Chondrocyte (in vitro differentiated cells): ENCODE results near the gene ZBTB39. TPM values are rescaled to one million over a fixed set of nuclear protein-coding genes. Genes with fewer than 3 reads are reported as not detected.

Experiments used
- DNase-seq: peaks from one replicate; pipeline ENCODE4 v3.0.0; 2021; ENCODE audit warnings: mixed read lengths, low spot score
- H3K27ac Mint-ChIP-seq: one replicate; pipeline ENCODE4 v1.8.0; 2021; ENCODE audit warnings: mild to moderate bottlenecking, moderate library complexity, mixed read lengths; ENCODE audit not compliant: unreplicated experiment
- H3K27me3 Mint-ChIP-seq: 2 replicates; pipeline ENCODE4 v1.8.0; 2021; ENCODE audit warnings: low read depth, mixed read lengths
- H3K36me3 Mint-ChIP-seq: 2 replicates; pipeline ENCODE4 v1.8.0; 2021; ENCODE audit warnings: low read depth, mixed read lengths
- H3K4me1 Mint-ChIP-seq: 2 replicates; pipeline ENCODE4 v1.8.0; 2021; ENCODE audit warnings: low read depth, mild to moderate bottlenecking, mixed read lengths
- H3K4me3 Mint-ChIP-seq: one replicate; pipeline ENCODE4 v1.8.0; 2021; ENCODE audit warnings: mild to moderate bottlenecking, moderate library complexity, mixed read lengths; ENCODE audit not compliant: unreplicated experiment
- H3K9me3 Mint-ChIP-seq: 2 replicates; pipeline ENCODE4 v1.8.0; 2021; ENCODE audit warnings: low read depth, mixed read lengths
- CTCF ChIP-seq: fragments of 200-600 bp; sonication (generic); IDR thresholded peaks from 2 replicates; pipeline ENCODE4 v1.5.0; 2021; ENCODE audit warnings: antibody characterized with exemption, mild to moderate bottlenecking, moderate library complexity
- total RNA-seq: library from RNA; stranded (reverse); gene quantifications from 3 replicates; pipeline ENCODE4 v1.2.1, GENCODE V29; 2021

Gene ZBTB39
- total RNA-seq, 1 donor from 2014 or later = 6.1 TPM

GRCh38 chr12:57011438-57012424 lies 5.4 kb upstream of the ZBTB39 start:
- H3K36me3 Mint-ChIP-seq = peaks cover 3% of the 10 kb centered on the region
- no peak for DNase-seq
- no peaks in the 10 kb centered on the region for H3K9me3 Mint-ChIP-seq
- peaks cover 39% of the 10 kb centered on the region for H3K27me3 Mint-ChIP-seq
- H3K4me3 Mint-ChIP-seq = no peak overlapping the region
- H3K27ac Mint-ChIP-seq = no peak overlapping the region
- H3K4me1 Mint-ChIP-seq = peaks cover 13% of the 10 kb centered on the region
- no peak for TF ChIP-seq CTCF

GRCh38 chr12:57010627-57011247 lies 4.4 kb upstream of the ZBTB39 start:
- TF ChIP-seq CTCF = no peak
- no peak for DNase-seq
- Mint-ChIP-seq H3K27ac (no peak overlapping the region), H3K4me1 (peaks cover 17% of the 10 kb centered on the region), H3K4me3 (no peak overlapping the region), H3K36me3 (peaks cover 3% of the 10 kb centered on the region), H3K27me3 (peaks cover 34% of the 10 kb centered on the region), H3K9me3 (no peaks in the 10 kb centered on the region)

GRCh38 chr12:57009949-57010626 lies 3.7 kb upstream of the ZBTB39 start:
- DNase-seq = peak; percentile 14
- peaks cover 3% of the 10 kb centered on the region for H3K36me3 Mint-ChIP-seq
- no peak overlapping the region for H3K27ac Mint-ChIP-seq
- H3K27me3 Mint-ChIP-seq = peaks cover 27% of the 10 kb centered on the region
- no peaks in the 10 kb centered on the region for H3K9me3 Mint-ChIP-seq
- no peak for TF ChIP-seq CTCF
- peaks cover 23% of the 10 kb centered on the region for H3K4me1 Mint-ChIP-seq
- H3K4me3 Mint-ChIP-seq = no peak overlapping the region

GRCh38 chr12:57008178-57008577 lies 1.8 kb upstream of the ZBTB39 start:
- H3K4me1 Mint-ChIP-seq = peaks cover 32% of the 10 kb centered on the region

More at GRCh38 chr12:57008178-57008577, 1.8 kb upstream of the ZBTB39 start:
- no peaks in the 10 kb centered on the region for H3K9me3 Mint-ChIP-seq
- TF ChIP-seq CTCF = peak; percentile 83
- peaks cover 9% of the 10 kb centered on the region for H3K27me3 Mint-ChIP-seq
- H3K27ac Mint-ChIP-seq = no peak overlapping the region
- H3K4me3 Mint-ChIP-seq = no peak overlapping the region
- no peak for DNase-seq
- H3K36me3 Mint-ChIP-seq = peaks cover 11% of the 10 kb centered on the region
